HFFc6 (cell line): ENCODE data around the gene VWDE. TPM values are rescaled to one million over a fixed set of nuclear protein-coding genes. Genes with fewer than 3 reads are reported as not detected.

Experiments
- DNase-seq: peaks from one replicate; pipeline ENCODE4 v3.0.0-alpha.2; 2018
- H3K27ac Mint-ChIP-seq: 2 replicates; pipeline ENCODE4 v1.8.0; 2020; ENCODE audit warnings: mild to moderate bottlenecking, mixed read lengths
- H3K27me3 Mint-ChIP-seq: 2 replicates; pipeline ENCODE4 v1.8.0; 2021; ENCODE audit warnings: mild to moderate bottlenecking, moderate library complexity, mixed read lengths; ENCODE audit not compliant: insufficient read depth
- H3K36me3 Mint-ChIP-seq: 2 replicates; pipeline ENCODE4 v1.8.0; 2021; ENCODE audit warnings: low read depth, mixed read lengths
- H3K4me1 Mint-ChIP-seq: 2 replicates; pipeline ENCODE4 v1.8.0; 2020; ENCODE audit warnings: low read depth, mixed read lengths
- H3K4me3 Mint-ChIP-seq: 2 replicates; pipeline ENCODE4 v1.8.0; 2020; ENCODE audit warnings: mild to moderate bottlenecking, moderate library complexity, mixed read lengths
- H3K9me3 Mint-ChIP-seq: 2 replicates; pipeline ENCODE4 v1.8.0; 2020; ENCODE audit warnings: mild to moderate bottlenecking, mixed read lengths
- total RNA-seq, 6 experiments: library from RNA; stranded (reverse); fragmentation: NEBNext Ultra II Directional; extraction: Animal tissue kit (Norgen Biotek cat#: 25700); gene quantifications; 2 replicates in 1 of 6; 3 replicates in 5 of 6; pipeline ENCODE4 v1.2.3, GENCODE V29; 2021
- TF ChIP-seq, protein P1 (sequence below): fragments of 200-600 bp; sonication (generic); IDR thresholded peaks from 2 replicates; pipeline ENCODE4 v1.5.0; 2021; ENCODE audit warnings: antibody characterized with exemption, mild to moderate bottlenecking

VWDE gene
- total RNA-seq, 6 experiments from 2014 or later = not detected

DNA sequence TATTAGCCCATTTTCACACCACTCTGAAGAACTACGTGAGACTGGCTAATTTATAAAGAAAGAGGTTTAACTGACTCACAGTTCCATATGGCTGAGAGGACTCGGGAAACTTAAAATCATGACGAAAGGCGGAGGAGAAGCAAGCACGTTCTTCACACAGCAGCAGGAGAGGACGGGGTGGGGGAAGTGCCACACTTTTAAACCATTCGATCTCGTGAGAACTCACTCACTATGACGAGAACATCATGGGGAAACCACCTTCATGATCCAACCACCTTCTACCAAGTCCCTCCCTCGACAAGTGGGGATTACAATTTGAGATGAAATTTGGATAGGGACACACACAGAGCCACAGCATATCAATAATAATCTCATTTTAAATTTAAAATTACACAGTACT, 80.2 kb downstream of the VWDE start:
- no peaks in the 10 kb centered on the region for H3K4me1 Mint-ChIP-seq
- no peak overlapping the region for H3K27ac Mint-ChIP-seq
- no peak overlapping the region for H3K4me3 Mint-ChIP-seq

DNA sequence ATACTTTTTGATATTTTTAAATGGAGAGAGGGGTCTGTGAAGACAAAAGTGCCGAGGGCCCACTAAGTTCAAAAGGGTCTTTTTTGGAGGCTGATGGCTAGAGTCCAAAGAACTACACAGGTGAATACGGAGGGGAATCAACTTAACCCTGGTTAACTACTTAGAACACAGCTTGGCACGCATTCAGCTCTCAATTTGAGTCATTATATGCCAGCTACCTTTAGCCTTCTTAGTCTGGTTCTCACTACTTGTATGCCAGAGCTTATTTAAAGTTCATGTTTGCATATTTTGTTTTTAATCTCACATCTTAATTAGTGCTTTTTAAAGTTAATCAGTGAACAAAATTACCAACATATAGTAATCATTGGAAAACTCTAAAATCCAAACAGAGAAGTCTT, 80.8 kb downstream of the VWDE start:
- no peak overlapping the region for H3K27ac Mint-ChIP-seq
- TF ChIP-seq, protein P1, sequence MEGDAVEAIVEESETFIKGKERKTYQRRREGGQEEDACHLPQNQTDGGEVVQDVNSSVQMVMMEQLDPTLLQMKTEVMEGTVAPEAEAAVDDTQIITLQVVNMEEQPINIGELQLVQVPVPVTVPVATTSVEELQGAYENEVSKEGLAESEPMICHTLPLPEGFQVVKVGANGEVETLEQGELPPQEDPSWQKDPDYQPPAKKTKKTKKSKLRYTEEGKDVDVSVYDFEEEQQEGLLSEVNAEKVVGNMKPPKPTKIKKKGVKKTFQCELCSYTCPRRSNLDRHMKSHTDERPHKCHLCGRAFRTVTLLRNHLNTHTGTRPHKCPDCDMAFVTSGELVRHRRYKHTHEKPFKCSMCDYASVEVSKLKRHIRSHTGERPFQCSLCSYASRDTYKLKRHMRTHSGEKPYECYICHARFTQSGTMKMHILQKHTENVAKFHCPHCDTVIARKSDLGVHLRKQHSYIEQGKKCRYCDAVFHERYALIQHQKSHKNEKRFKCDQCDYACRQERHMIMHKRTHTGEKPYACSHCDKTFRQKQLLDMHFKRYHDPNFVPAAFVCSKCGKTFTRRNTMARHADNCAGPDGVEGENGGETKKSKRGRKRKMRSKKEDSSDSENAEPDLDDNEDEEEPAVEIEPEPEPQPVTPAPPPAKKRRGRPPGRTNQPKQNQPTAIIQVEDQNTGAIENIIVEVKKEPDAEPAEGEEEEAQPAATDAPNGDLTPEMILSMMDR = no peak
- no peaks in the 10 kb centered on the region for H3K36me3 Mint-ChIP-seq
- no peaks in the 10 kb centered on the region for H3K9me3 Mint-ChIP-seq
- no peak overlapping the region for H3K4me3 Mint-ChIP-seq
- H3K27me3 Mint-ChIP-seq = no peaks in the 10 kb centered on the region
- no peak for DNase-seq
- no peaks in the 10 kb centered on the region for H3K4me1 Mint-ChIP-seq

More for the DNA sequence above, 80.2 kb downstream of the VWDE start:
- DNase-seq = no peak
- Mint-ChIP-seq H3K27me3 (no peaks in the 10 kb centered on the region), H3K9me3 (no peaks in the 10 kb centered on the region), H3K36me3 (no peaks in the 10 kb centered on the region)
- TF ChIP-seq, protein P1 = no peak

DNA sequence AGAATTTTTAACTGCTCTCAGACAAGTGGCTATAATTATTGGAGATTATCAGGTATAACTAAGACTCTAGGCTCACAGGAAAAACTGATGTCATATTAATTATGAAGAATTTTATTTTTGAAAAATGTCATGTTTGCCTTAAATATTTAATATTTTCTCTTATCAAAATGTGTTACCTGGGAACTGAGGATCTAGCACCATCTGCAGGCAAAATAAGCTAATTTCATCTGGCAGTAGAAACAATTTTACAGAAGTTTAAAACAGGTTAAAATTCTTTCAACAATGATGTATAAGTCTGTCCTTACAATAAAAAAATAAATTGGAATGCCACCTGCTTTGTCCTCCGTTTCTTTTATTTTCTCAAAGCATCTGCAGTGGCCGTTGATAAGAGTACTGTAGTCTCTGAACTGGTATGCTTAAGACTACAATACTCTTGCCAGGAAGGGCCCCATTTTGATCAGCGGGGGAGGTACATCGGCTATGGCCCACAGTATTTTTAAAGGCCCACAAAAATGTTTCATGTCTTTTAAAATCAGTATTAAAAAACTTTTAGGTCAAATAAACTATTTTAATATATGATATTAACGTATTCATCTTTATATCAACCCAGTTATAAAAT, 81.3 kb downstream of the VWDE start:
- Mint-ChIP-seq H3K27me3 (no peaks in the 10 kb centered on the region), H3K4me1 (no peaks in the 10 kb centered on the region)
- no peak for DNase-seq

DNA sequence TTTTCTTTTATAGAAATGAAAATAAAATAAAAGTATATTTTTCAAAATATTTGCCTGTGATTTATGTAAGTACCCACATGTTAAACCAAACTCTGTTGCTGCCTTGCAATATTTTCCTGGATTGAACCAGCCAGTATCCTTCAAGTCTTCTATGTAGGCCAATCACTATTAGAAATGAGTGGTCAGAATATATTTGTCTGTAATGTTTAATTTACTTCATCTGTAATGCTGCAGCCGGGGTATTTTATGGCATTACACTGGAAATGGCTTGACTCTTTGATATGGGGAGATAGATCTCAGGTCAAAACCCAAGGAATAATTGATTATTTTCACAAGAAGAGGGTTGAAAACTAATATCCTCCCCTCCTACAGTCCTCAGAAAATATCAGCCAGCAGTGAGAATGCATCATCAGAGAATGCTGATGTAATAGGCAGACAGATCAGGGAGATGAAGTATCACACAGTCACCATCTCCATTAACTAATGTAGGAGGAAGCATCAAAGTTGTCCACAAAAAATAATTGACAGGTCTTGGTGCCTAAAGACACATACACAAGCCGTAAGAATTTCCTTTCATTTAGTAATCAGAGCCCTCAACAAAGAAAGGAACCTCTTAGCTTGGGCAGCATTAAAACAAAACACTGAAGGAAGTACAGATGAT, 82.5 kb downstream of the VWDE start:
- Mint-ChIP-seq H3K27ac (no peak overlapping the region), H3K9me3 (peaks cover 3% of the 10 kb centered on the region; the same call in 1 of the 2 replicates), H3K27me3 (no peaks in the 10 kb centered on the region), H3K4me3 (no peak overlapping the region), H3K36me3 (no peaks in the 10 kb centered on the region), H3K4me1 (no peaks in the 10 kb centered on the region)
- DNase-seq = no peak
- TF ChIP-seq, protein P1 = no peak

More for the DNA sequence above, 81.3 kb downstream of the VWDE start:
- Mint-ChIP-seq H3K4me3 (no peak overlapping the region), H3K36me3 (no peaks in the 10 kb centered on the region), H3K27ac (no peak overlapping the region), H3K9me3 (no peaks in the 10 kb centered on the region)
- TF ChIP-seq, protein P1 = peak; percentile 73

DNA sequence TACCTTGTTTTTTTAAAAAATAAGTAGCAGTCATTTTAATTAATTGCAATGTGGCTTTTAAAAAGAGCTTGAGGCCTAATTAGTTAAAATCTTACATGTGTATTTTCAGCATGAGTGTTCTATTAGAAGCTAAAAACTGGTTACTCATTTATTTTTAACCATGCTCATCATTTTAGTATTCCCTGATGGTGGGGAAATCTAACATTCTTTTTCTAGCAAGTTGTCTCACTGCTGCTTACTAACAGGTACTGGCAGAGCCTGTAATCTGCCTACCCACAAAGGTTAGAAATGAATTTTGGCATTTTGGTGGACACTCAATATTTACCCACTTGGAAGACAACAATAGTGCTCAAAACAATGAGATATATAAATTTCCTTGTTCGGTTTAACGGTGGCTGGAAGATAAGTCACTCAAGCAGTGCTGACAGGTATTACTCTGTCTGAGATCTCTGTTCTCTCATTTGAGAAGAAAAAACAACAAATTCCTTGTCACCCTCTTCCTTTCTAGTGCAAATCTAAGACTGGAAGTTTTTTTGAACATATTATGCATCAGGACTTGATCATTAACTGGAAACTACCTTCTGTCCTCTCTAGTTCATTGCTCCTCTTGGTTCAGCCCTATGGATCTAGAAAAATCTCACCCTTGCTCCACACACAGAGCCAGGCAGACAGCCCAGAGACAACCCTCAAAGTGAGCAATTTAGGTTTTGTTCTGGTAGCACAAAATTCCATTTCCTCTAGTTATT, 83.3 kb downstream of the VWDE start:
- TF ChIP-seq, protein P1 = no peak
- Mint-ChIP-seq H3K9me3 (peaks cover 4% of the 10 kb centered on the region; the same call in 1 of the 2 replicates), H3K4me3 (no peak overlapping the region), H3K27ac (no peak overlapping the region), H3K36me3 (no peaks in the 10 kb centered on the region), H3K4me1 (no peaks in the 10 kb centered on the region), H3K27me3 (no peaks in the 10 kb centered on the region)
- no peak for DNase-seq
